ENCODE data around the gene SLC39A11. TPM values are rescaled to one million over a fixed set of nuclear protein-coding genes. Genes with fewer than 3 reads are reported as not detected.

The SLC39A11 gene
- total and polyA plus RNA-seq, 4 donors = 18.9 to 44.9 (median 28.2) TPM

DNA sequence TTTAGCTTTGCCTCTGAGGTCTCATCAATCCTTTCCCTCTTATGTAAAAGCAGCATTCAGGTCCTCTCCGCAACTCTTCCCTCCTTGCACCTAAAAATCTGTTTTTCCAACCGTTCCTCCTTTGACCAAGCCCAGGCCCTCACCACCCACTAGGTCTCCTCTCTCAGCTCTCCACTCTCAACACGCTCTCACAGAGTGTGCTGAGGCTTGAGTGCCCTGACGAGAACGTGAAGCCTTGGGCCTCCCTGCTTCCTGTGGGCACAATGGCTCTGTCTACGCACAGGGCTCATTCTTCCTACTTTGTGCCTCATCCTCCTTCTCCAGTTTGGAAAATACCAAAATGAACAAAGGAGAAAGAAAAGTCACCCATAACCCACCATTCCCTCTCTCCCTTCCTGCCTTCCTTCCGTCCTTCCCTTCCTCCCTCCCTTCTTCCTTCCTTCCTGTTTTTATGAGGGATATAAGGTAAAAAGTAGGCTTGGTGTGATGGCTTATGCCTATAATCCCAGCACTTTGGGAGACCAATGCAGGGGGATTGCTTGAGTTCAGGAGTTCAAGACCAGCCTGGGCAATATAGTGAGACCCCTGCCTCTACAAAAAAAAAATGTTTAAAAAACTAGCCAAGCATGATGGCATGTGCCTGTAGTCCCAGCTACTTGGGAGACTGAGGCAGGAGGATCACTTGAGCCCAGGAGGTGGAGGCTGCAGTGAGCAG is 31.3 kb upstream of the SLC39A11 start:
- Histone ChIP-seq H3K27ac (ENCODE audit: low read depth in 1 of 2, low read length in 2 of 2) (no peak overlapping the region), H3K27me3 (ENCODE audit: control insufficient read depth in 4 of 4, insufficient read depth in 4 of 4, low read length in 3 of 4) (no peaks in the 10 kb centered on the region), H3K9ac (ENCODE audit: low read depth in 1 of 2, low read length in 2 of 2) (no peak overlapping the region), H3K9me3 (ENCODE audit: control insufficient read depth in 4 of 4, low read length in 3 of 4) (no peaks in the 10 kb centered on the region), H3K4me3 (ENCODE audit: low read depth in 1 of 3, low read length in 3 of 3) (no peak overlapping the region), H3K4me1 (ENCODE audit: control insufficient read depth in 4 of 4, insufficient read depth in 4 of 4, low read length in 3 of 4) (peaks cover 0 to 6% (median 0%) of the 10 kb centered on the region in 4 donors), H3K36me3 (ENCODE audit: control insufficient read depth in 4 of 4, insufficient read depth in 3 of 4, low read depth in 1 of 4, low read length in 3 of 4) (no peaks in the 10 kb centered on the region)
- no peak for DNase-seq (ENCODE audit: low spot score)
- WGBS = 82% methylated on average over 7 of the region's 7 CpGs
- TF ChIP-seq RXRA (IDR thresholded peaks at IDR 0.05) (no peak), SP1 (IDR thresholded peaks at IDR 0.05) (no peak), HNF4A (conservative IDR thresholded peaks at IDR 0.05) (no peak), JUND (IDR thresholded peaks at IDR 0.05) (no peak), NR2F2 (IDR thresholded peaks at IDR 0.05) (no peak), TAF1 (conservative IDR thresholded peaks at IDR 0.05) (no peak), FOXA2 (IDR thresholded peaks at IDR 0.05) (no peak)
- TF ChIP-seq, protein P1, sequence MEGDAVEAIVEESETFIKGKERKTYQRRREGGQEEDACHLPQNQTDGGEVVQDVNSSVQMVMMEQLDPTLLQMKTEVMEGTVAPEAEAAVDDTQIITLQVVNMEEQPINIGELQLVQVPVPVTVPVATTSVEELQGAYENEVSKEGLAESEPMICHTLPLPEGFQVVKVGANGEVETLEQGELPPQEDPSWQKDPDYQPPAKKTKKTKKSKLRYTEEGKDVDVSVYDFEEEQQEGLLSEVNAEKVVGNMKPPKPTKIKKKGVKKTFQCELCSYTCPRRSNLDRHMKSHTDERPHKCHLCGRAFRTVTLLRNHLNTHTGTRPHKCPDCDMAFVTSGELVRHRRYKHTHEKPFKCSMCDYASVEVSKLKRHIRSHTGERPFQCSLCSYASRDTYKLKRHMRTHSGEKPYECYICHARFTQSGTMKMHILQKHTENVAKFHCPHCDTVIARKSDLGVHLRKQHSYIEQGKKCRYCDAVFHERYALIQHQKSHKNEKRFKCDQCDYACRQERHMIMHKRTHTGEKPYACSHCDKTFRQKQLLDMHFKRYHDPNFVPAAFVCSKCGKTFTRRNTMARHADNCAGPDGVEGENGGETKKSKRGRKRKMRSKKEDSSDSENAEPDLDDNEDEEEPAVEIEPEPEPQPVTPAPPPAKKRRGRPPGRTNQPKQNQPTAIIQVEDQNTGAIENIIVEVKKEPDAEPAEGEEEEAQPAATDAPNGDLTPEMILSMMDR (IDR thresholded peaks at IDR 0.05; ENCODE audit: low read depth, low read length, missing input control) = no peak
- TF ChIP-seq, protein P2, sequence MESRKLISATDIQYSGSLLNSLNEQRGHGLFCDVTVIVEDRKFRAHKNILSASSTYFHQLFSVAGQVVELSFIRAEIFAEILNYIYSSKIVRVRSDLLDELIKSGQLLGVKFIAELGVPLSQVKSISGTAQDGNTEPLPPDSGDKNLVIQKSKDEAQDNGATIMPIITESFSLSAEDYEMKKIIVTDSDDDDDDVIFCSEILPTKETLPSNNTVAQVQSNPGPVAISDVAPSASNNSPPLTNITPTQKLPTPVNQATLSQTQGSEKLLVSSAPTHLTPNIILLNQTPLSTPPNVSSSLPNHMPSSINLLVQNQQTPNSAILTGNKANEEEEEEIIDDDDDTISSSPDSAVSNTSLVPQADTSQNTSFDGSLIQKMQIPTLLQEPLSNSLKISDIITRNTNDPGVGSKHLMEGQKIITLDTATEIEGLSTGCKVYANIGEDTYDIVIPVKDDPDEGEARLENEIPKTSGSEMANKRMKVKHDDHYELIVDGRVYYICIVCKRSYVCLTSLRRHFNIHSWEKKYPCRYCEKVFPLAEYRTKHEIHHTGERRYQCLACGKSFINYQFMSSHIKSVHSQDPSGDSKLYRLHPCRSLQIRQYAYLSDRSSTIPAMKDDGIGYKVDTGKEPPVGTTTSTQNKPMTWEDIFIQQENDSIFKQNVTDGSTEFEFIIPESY (IDR thresholded peaks at IDR 0.05) = no peak

DNA sequence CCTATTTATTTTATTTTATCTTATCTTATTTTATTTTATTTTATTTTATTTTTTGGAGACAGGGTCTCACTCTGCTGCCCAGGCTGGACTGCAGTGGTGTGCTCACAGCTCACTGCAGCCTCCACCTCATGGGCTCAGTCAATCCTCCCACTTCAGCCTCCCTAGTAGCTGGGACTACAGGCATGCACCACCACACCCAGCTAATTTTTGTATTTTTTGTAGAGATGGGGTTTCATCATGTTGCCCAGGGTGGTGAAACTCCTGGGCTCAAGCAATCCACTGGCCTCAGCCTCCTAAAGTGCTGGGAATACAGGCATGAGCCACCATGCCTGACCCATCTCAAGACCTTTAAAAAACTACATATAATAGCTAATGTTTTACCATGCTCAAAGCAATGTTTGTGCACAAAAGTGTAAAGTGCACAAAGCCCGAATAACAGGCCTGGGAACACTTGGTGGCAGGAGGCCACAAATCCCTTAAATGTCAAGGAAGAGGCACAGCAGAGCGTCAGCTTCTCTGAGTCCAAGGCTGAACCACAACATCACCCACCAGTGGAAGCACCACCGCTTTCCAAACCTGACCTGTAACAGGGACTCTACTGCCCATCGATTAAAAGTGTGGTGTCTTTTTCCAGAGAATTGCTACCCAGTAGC is 30.6 kb upstream of the SLC39A11 start:
- H3K36me3 ChIP-seq (ENCODE audit: control insufficient read depth in 4 of 4, insufficient read depth in 3 of 4, low read depth in 1 of 4, low read length in 3 of 4) = no peaks in the 10 kb centered on the region
- H3K9ac ChIP-seq (ENCODE audit: low read depth in 1 of 2, low read length in 2 of 2) = no peak overlapping the region
- peaks cover 0 to 6% (median 0%) of the 10 kb centered on the region in 4 donors for H3K4me1 ChIP-seq (ENCODE audit: control insufficient read depth in 4 of 4, insufficient read depth in 4 of 4, low read length in 3 of 4)
- no peaks in the 10 kb centered on the region for H3K9me3 ChIP-seq (ENCODE audit: control insufficient read depth in 4 of 4, low read length in 3 of 4)
- 60% methylated on average over 4 of the region's 4 CpGs for WGBS
- TF ChIP-seq, protein P2 (IDR thresholded peaks at IDR 0.05) = no peak
- TF ChIP-seq SP1 (IDR thresholded peaks at IDR 0.05) = no peak
- TF ChIP-seq TAF1 (conservative IDR thresholded peaks at IDR 0.05) = no peak
- TF ChIP-seq YY1 (IDR thresholded peaks at IDR 0.05) = no peak
- no peak for TF ChIP-seq FOXA1 (IDR thresholded peaks at IDR 0.05)
- TF ChIP-seq RAD21 (IDR thresholded peaks at IDR 0.05) = no peak
- TF ChIP-seq FOXA2 (IDR thresholded peaks at IDR 0.05) = no peak
- no peak for TF ChIP-seq JUND (IDR thresholded peaks at IDR 0.05)
- TF ChIP-seq HNF4G (IDR thresholded peaks at IDR 0.05) = no peak
- TF ChIP-seq, protein P1 (IDR thresholded peaks at IDR 0.05; ENCODE audit: low read depth, low read length, missing input control) = no peak
- TF ChIP-seq, protein P3, sequence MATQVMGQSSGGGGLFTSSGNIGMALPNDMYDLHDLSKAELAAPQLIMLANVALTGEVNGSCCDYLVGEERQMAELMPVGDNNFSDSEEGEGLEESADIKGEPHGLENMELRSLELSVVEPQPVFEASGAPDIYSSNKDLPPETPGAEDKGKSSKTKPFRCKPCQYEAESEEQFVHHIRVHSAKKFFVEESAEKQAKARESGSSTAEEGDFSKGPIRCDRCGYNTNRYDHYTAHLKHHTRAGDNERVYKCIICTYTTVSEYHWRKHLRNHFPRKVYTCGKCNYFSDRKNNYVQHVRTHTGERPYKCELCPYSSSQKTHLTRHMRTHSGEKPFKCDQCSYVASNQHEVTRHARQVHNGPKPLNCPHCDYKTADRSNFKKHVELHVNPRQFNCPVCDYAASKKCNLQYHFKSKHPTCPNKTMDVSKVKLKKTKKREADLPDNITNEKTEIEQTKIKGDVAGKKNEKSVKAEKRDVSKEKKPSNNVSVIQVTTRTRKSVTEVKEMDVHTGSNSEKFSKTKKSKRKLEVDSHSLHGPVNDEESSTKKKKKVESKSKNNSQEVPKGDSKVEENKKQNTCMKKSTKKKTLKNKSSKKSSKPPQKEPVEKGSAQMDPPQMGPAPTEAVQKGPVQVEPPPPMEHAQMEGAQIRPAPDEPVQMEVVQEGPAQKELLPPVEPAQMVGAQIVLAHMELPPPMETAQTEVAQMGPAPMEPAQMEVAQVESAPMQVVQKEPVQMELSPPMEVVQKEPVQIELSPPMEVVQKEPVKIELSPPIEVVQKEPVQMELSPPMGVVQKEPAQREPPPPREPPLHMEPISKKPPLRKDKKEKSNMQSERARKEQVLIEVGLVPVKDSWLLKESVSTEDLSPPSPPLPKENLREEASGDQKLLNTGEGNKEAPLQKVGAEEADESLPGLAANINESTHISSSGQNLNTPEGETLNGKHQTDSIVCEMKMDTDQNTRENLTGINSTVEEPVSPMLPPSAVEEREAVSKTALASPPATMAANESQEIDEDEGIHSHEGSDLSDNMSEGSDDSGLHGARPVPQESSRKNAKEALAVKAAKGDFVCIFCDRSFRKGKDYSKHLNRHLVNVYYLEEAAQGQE (IDR thresholded peaks at IDR 0.05) = no peak
- TF ChIP-seq, protein P4, sequence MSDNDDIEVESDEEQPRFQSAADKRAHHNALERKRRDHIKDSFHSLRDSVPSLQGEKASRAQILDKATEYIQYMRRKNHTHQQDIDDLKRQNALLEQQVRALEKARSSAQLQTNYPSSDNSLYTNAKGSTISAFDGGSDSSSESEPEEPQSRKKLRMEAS (IDR thresholded peaks at IDR 0.05) = no peak
- no peak for TF ChIP-seq EGR1 (IDR thresholded peaks at IDR 0.05; ENCODE audit: low read depth in 2 of 2)
- TF ChIP-seq, protein P5, sequence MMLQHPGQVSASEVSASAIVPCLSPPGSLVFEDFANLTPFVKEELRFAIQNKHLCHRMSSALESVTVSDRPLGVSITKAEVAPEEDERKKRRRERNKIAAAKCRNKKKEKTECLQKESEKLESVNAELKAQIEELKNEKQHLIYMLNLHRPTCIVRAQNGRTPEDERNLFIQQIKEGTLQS (IDR thresholded peaks at IDR 0.05) = no peak
- no peak for TF ChIP-seq GABPA (IDR thresholded peaks at IDR 0.05 in 1 of 2, conservative IDR thresholded peaks at IDR 0.05 in 1 of 2)
- DNase-seq (ENCODE audit: low spot score) = no peak
- H3K27ac ChIP-seq (ENCODE audit: low read depth in 1 of 2, low read length in 2 of 2) = no peak overlapping the region
- no peak overlapping the region for H3K4me3 ChIP-seq (ENCODE audit: low read depth in 1 of 3, low read length in 3 of 3)
- H3K27me3 ChIP-seq (ENCODE audit: control insufficient read depth in 4 of 4, insufficient read depth in 4 of 4, low read length in 3 of 4) = no peaks in the 10 kb centered on the region
